Stimulated activated effector memory CD8-positive, alpha-beta T cell treated with anti-CD3 and anti-CD28 coated beads, Interleukin-12 subunit alpha, Interleukin-12 subunit beta, amount 100 ng/mL, for 72 hours (primary cell): ENCODE measurements around the gene SYNDIG1.

Experiments
- ATAC-seq: fragments of 150-1000 bp; cut with Tn5 transposase; 2 replicates; pipeline ENCODE4 v1.10.0; 2021
- DNase-seq, 2 donors: peaks; one replicate each; pipeline ENCODE4 v3.0.0; 2021 to 2022; ENCODE audit warnings: low spot score in 2 of 2
- H3K27ac Mint-ChIP-seq: one replicate; pipeline ENCODE4 v1.8.0; 2022; ENCODE audit warnings: mild to moderate bottlenecking, mixed read lengths
- H3K36me3 Mint-ChIP-seq: one replicate; pipeline ENCODE4 v1.8.0; 2022; ENCODE audit warnings: mild to moderate bottlenecking, mixed read lengths
- H3K4me1 Mint-ChIP-seq: one replicate; pipeline ENCODE4 v1.8.0; 2022; ENCODE audit warnings: mixed read lengths
- H3K4me3 Mint-ChIP-seq: one replicate; pipeline ENCODE4 v1.8.0; 2022; ENCODE audit warnings: mild to moderate bottlenecking, mixed read lengths
- H3K9me3 Mint-ChIP-seq: one replicate; pipeline ENCODE4 v1.8.0; 2022; ENCODE audit warnings: mixed read lengths

The SYNDIG1 gene

GRCh38 chr20:24693466-24694156, 224.2 kb downstream of the SYNDIG1 start:
- Mint-ChIP-seq H3K9me3 (no peaks in the 10 kb centered on the region), H3K4me1 (no peaks in the 10 kb centered on the region), H3K27ac (no peak overlapping the region), H3K4me3 (no peak overlapping the region), H3K36me3 (no peaks in the 10 kb centered on the region)
- DNase-seq: peak in 1 of 2 donors; percentile 34
- ATAC-seq: no peak

DNA sequence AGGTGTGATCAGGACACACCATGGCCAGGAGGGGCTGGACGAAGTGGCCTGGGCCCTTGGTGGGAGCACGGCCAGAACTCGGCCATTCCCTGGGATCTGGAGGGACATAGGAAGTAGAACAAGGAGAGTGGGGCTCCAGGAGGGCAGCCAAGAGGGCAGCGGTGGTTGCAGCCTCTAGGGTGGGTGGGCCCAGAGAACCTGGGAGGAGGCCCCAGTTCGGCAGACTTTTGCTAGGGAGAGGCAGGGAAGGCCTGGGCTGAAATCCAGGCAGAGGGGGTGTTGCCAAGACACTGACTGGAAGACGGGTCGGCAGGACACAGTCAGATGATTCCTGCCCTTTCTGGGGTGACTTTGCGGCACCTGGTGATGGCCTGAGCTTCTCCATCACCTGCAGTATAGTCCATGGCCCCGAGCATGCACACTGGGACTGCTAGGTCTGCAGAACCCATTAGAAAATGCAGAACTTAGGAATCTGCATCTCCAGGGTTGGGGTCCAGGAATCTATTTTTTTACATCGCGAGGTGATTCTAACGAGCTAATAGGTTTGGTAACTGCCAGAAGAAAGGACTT, 224.8 kb downstream of the SYNDIG1 start:
- Mint-ChIP-seq H3K4me3 (no peak overlapping the region), H3K27ac (no peak overlapping the region), H3K36me3 (no peaks in the 10 kb centered on the region), H3K9me3 (no peaks in the 10 kb centered on the region), H3K4me1 (no peaks in the 10 kb centered on the region)
- ATAC-seq: no peak
- peak in 1 of 2 donors; percentile 28 for DNase-seq

DNA sequence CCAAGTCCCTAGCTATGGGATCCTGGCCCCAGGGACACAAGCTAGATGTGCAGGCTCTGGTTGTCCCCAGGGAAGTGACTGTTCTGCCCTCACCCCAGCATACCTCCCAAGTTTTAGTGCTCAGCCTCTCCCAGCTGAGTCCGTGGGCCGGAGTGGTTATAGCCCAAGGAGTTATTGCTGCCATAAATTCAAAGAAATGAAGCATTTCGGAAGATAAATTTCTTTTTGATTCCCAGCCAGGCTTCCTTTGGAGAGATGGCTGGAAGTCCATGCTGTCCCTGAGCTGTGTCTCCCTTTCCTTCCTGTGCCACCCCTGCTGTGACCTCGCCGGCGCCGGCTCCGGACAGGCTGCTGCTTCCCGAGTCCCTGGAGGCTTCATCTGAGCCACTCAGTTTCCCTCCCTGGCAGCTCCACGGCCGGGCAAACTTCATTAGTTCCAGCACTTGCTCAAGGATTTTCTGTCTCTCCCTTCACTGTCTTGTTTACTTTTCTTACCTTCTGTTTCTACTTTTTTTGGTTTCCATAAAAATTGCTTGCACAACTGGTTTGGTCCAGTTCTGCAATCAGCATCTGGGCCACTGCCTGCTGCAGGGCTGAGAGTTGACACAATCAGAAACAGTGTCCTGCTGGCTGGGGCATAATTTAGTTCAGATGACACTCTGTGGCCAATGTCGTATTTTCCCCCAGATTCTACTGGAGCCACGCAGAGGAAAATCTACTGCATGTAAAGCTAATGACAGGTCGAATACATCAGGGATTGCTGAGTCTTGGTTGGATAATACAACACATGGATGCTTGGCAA, 225.5 kb downstream of the SYNDIG1 start:
- H3K9me3 Mint-ChIP-seq: no peaks in the 10 kb centered on the region
- H3K4me1 Mint-ChIP-seq: no peaks in the 10 kb centered on the region
- DNase-seq (peak in 1 of 2 donors; percentile 26), ATAC-seq (no peak)
- no peaks in the 10 kb centered on the region for H3K36me3 Mint-ChIP-seq
- H3K27ac Mint-ChIP-seq: no peak overlapping the region
- H3K4me3 Mint-ChIP-seq: no peak overlapping the region

DNA sequence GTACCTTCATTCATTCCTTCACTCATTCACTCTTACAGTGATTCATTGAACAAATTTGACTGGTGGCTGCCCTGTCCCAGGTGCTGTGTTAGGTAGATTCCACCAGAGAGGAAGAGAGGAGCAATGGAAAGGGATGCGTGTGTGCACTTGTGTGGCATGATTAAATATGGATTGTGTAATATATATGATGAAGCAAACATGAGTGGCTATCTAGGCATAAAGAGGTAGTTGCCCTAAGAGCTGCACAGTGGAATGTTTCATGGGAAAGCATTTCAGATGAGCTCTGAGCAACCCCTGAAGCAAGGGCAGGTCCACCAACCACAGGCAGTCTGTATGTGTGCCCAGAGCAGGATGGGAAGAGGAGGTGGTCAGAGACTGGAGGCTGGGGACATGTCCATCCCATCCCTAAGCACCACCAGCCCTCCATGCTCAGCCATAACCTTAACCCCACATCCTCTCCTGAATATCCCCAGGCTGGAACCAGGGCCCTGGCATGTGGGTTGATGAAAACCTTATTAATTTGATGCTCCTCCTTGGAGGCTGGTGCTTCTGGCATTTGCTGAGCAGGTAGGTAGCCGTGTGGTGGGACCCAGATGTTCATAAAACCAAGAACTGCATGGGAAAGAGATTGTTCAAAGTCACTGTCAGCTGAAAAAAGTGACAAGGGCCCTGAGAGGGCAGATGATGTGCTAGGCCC, 226.2 kb downstream of the SYNDIG1 start:
- DNase-seq (peak in 1 of 2 donors; percentile 18), ATAC-seq (no peak)
- Mint-ChIP-seq H3K9me3 (no peaks in the 10 kb centered on the region), H3K4me1 (no peaks in the 10 kb centered on the region), H3K36me3 (no peaks in the 10 kb centered on the region), H3K4me3 (no peak overlapping the region), H3K27ac (no peak overlapping the region)

GRCh38 chr20:24696396-24696795, 227.0 kb downstream of the SYNDIG1 start:
- Mint-ChIP-seq H3K9me3 (no peaks in the 10 kb centered on the region), H3K4me3 (no peak overlapping the region), H3K27ac (no peak overlapping the region), H3K4me1 (no peaks in the 10 kb centered on the region), H3K36me3 (no peaks in the 10 kb centered on the region)
- ATAC-seq: no peak
- DNase-seq: no peak

GRCh38 chr20:24697411-24697810, 228.0 kb downstream of the SYNDIG1 start:
- no peak overlapping the region for H3K27ac Mint-ChIP-seq
- ATAC-seq (no peak), DNase-seq (peak in 1 of 2 donors; percentile 13)
- H3K4me3 Mint-ChIP-seq: no peak overlapping the region
- no peaks in the 10 kb centered on the region for H3K4me1 Mint-ChIP-seq
- H3K36me3 Mint-ChIP-seq: no peaks in the 10 kb centered on the region
- H3K9me3 Mint-ChIP-seq: no peaks in the 10 kb centered on the region

DNA sequence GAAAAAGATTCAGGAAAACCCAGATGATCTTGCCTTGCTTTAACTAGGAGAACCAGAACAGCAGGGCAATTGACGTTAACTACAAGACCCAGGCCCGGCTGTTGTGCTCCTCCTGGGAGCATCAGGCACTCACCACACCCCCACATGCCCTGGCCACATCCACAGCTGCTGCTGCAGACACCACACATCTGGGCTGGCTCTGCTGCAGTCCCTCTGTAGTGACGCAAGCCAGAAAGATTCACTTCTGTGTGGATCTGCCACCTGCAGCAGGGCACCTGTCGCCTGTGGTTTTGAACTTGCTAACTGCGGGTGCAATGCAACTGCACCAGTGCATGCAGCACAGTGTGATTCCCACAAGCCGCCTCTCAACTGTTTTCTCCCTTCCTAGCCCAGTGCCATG, 228.8 kb downstream of the SYNDIG1 start:
- peak in 1 of 2 donors; percentile 38 for DNase-seq
- Mint-ChIP-seq H3K4me1 (no peaks in the 10 kb centered on the region), H3K36me3 (no peaks in the 10 kb centered on the region), H3K9me3 (no peaks in the 10 kb centered on the region), H3K27ac (no peak overlapping the region), H3K4me3 (no peak overlapping the region)
- ATAC-seq: no peak

GRCh38 chr20:24698706-24699206, 229.3 kb downstream of the SYNDIG1 start:
- Mint-ChIP-seq H3K9me3 (no peaks in the 10 kb centered on the region), H3K4me3 (no peak overlapping the region), H3K36me3 (no peaks in the 10 kb centered on the region), H3K27ac (no peak overlapping the region), H3K4me1 (no peaks in the 10 kb centered on the region)
- DNase-seq (peak in 1 of 2 donors; percentile 25), ATAC-seq (no peak)

DNA sequence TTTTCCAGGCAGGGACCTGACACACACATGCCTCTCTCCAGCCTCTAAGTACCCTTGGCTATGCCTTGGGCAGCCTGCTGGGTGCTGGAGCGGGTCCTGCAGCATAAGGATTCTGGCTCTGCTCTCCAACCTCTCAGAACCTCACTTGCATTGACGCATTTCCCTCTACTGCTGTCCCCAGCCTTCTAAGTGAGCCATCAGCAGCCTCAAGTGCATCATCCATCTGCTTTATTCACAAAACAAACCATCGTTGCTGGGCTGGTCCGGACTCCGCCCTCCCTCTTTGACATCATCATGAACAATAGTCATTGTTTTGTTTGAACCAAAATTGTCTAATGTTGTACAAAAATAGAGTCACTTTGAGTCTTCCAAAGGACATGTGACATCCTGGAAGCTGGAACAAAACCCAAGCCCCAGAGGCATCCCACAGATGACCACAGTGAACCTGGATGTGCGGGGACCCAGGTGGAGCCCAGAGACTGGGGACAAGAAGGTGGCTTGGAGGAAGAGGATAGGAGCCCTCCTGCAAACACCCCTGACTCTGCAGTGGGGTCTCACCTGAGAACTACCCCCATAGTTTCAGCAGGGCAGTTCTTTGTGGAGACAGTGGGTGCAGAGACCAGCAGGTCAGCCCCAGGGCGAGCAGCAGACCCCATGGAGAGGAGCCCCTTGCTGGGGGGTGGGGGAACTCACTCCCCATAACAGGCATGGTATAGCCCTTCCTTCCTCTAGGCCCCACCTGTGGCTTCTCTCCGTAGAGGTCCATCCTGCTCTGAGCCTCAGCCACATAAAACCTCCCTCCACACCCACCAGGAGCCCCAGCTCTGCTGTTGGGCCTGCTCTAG, 230.1 kb downstream of the SYNDIG1 start:
- no peak overlapping the region for H3K4me3 Mint-ChIP-seq
- no peak for ATAC-seq
- no peak overlapping the region for H3K27ac Mint-ChIP-seq
- peak in 1 of 2 donors; percentile 26 for DNase-seq
- H3K9me3 Mint-ChIP-seq: no peaks in the 10 kb centered on the region
- no peaks in the 10 kb centered on the region for H3K36me3 Mint-ChIP-seq
- H3K4me1 Mint-ChIP-seq: no peaks in the 10 kb centered on the region

DNA sequence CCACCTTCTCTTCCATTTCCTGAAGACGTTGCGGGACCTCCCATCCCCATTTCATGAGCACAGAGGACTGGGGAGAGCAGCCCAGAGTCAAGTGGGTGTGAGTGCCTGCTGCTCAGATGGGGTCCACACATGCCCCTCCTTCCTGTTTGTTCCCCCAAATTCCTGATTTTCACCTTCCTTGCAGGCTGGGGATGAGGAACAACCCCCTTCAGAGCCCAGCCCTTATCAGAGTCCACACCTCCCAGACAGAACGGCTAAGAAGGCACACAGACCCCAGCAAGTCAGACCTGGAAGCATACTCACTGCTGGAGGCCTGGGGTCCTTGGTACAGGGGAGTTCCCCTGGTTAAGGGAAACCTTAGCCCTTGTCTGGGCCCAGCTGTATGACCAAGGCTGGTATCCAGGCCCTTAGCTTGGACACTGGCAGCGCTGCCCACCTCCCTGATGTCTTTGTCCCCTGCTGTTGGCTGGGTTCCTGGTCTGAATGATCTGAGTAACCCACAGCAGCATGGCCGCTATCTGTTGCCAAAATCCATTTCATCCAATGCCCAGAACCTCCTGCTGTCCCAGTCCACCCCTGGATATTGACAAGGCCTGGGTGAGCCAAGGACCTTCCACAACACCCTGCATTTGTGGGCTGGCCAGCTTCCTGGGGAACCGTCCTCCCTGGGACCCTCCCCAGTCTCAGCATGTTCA, 230.9 kb downstream of the SYNDIG1 start:
- DNase-seq (peak in 1 of 2 donors; percentile 38), ATAC-seq (no peak)
- Mint-ChIP-seq H3K27ac (no peak overlapping the region), H3K9me3 (no peaks in the 10 kb centered on the region), H3K4me1 (no peaks in the 10 kb centered on the region), H3K4me3 (no peak overlapping the region), H3K36me3 (no peaks in the 10 kb centered on the region)

GRCh38 chr20:24701027-24701426, 231.6 kb downstream of the SYNDIG1 start:
- DNase-seq: peak in 1 of 2 donors; percentile 33
- H3K27ac Mint-ChIP-seq: no peak overlapping the region
- H3K36me3 Mint-ChIP-seq: no peaks in the 10 kb centered on the region
- no peaks in the 10 kb centered on the region for H3K4me1 Mint-ChIP-seq
- no peak overlapping the region for H3K4me3 Mint-ChIP-seq
- no peaks in the 10 kb centered on the region for H3K9me3 Mint-ChIP-seq
- no peak for ATAC-seq

GRCh38 chr20:24701668-24702067, 232.2 kb downstream of the SYNDIG1 start:
- no peaks in the 10 kb centered on the region for H3K4me1 Mint-ChIP-seq
- ATAC-seq (no peak), DNase-seq (peak in 1 of 2 donors; percentile 18)
- no peak overlapping the region for H3K27ac Mint-ChIP-seq
- H3K9me3 Mint-ChIP-seq: no peaks in the 10 kb centered on the region
- no peak overlapping the region for H3K4me3 Mint-ChIP-seq
- H3K36me3 Mint-ChIP-seq: no peaks in the 10 kb centered on the region

DNA sequence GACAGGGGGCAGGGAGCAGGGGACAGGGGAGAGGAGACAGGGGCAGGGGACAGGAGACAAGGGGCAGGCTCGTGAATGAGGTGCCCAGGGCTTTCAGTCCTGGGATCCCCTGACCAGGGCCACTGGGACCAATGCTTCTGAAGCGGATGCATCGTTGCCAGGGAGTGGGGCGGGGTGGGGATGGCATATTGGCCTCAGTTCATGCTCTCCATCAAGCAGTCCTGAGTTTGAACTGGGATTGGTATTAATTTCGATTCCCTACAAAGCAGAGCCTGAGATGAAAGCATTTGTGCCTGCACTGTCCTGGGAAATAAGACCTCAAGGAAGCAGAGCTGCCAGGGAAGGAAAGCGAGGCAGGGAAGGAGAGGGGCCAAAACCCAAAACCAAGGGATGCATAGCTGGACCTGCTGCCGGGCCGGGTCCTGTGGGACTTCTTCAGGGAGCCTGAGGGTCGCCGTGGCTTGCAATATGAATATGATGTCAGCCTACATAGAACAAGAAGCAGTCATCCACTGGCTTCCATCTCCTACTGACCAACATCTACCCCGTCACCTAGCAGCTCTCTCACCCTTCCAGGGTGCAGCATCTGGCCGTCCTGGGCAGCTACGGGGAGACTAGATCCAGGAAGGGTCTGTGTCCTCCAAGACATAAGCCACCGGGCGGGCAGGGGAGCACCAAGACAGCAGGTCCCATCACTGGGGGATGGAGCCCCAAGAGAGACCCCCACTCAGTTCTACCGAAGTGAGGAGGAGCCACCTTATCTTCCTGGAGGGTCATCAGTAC, 233.3 kb downstream of the SYNDIG1 start:
- no peaks in the 10 kb centered on the region for H3K36me3 Mint-ChIP-seq
- H3K9me3 Mint-ChIP-seq: no peaks in the 10 kb centered on the region
- H3K4me1 Mint-ChIP-seq: no peaks in the 10 kb centered on the region
- no peak for ATAC-seq
- no peak overlapping the region for H3K27ac Mint-ChIP-seq
- DNase-seq: peak in 1 of 2 donors; percentile 20
- no peak overlapping the region for H3K4me3 Mint-ChIP-seq
